ENCODE data around the gene BMAL1. TPM values are rescaled to one million over a fixed set of nuclear protein-coding genes. Genes with fewer than 3 reads are reported as not detected.

The BMAL1 gene
- total RNA-seq (11.2 and 13.1 TPM in 2 replicates), polyA plus RNA-seq (10.7 and 12.9 TPM in 2 replicates), polyA minus RNA-seq (ENCODE audit: low replicate concordance) (3.6 and 11.7 TPM in 2 replicates)
- polyA plus RNA-seq (2012) = 6.3 and 8.2 TPM in 2 replicates

DNA sequence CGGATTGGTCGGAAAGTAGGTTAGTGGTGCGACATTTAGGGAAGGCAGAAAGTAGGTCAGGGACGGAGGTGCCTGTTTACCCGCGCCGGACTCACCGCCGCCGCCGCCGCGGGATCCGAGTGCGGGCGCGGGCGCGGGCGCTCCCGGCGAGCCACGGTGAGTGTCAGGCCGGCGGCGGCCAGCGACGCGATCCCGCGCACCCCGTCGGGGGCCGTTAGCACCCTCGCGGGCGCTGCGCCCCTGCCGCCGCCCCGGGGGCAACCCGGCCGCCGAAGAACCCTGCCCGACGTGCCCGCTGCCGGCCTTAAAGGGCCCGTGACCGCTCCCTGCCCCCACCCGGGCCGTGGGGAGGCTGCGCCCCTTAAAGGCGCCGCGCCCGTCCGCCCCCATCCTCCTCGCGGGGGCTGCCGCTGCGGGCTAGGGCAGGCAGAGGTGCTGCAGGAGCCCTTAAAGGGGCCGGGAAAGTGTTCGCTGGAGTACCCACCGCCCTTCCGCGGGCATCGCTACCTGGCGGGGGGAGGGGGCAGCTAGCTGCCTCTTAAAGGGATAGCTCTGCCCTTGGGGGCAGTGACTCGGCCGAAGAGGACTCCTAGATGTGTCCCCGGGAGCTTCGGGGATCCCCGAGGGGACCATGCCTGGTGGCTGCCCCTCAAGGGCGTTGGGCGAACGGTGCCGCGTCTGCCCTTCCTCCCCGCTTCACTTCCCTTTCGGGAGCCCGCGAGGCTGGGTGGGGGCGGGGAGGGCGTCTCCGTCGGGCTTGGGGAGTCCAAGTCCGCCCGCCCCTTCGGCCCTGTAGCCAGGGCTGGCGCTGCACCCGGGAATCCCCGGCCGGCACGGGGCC, at the start of gene BMAL1:
BMAL1 (plus strand) TSS at position 23 of the 841 bp plus-strand sequence. CDS start 76,519 bp downstream, outside the sequence.
- Histone ChIP-seq H3K9ac (ENCODE audit: insufficient read depth, low read length) (peak within 1 kb of the TSS; percentile 73), H3K4me3 (replicated peaks in 1 of 4; ENCODE audit: control extremely low read depth in 1 of 4, insufficient read depth in 1 of 4, low read depth in 3 of 4, low read length in 4 of 4) (peak within 1 kb of the TSS; percentile 82 to 92 (median 90)), H3K27ac (ENCODE audit: insufficient read depth, low read length) (peak within 1 kb of the TSS; percentile 52), H3K79me2 (ENCODE audit: control insufficient read depth, insufficient read depth, low read length) (peaks cover 21% of the 10 kb centered on the region), H3K4me1 (ENCODE audit: control insufficient read depth, extremely low read depth, insufficient read depth, low read length) (peaks cover 2% of the 10 kb centered on the region), H3K9me3 (ENCODE audit: control insufficient read depth, insufficient read depth, low read depth, low read length) (no peaks in the 10 kb centered on the region), H3K27me3 (ENCODE audit: control insufficient read depth, insufficient read depth, low read length) (no peaks in the 10 kb centered on the region), H3K36me3 (ENCODE audit: control insufficient read depth, insufficient read depth, low read length) (no peaks in the 10 kb centered on the region), H2AFZ (ENCODE audit: low read length) (peak within 1 kb of the TSS; percentile 80), H3K4me2 (ENCODE audit: extremely low read depth, insufficient read depth, low read length) (peak within 1 kb of the TSS; percentile 99), H4K20me1 (ENCODE audit: control insufficient read depth, extremely low read depth, insufficient read depth, low read length) (no peaks in the 10 kb centered on the region)
- TF ChIP-seq, protein P1, sequence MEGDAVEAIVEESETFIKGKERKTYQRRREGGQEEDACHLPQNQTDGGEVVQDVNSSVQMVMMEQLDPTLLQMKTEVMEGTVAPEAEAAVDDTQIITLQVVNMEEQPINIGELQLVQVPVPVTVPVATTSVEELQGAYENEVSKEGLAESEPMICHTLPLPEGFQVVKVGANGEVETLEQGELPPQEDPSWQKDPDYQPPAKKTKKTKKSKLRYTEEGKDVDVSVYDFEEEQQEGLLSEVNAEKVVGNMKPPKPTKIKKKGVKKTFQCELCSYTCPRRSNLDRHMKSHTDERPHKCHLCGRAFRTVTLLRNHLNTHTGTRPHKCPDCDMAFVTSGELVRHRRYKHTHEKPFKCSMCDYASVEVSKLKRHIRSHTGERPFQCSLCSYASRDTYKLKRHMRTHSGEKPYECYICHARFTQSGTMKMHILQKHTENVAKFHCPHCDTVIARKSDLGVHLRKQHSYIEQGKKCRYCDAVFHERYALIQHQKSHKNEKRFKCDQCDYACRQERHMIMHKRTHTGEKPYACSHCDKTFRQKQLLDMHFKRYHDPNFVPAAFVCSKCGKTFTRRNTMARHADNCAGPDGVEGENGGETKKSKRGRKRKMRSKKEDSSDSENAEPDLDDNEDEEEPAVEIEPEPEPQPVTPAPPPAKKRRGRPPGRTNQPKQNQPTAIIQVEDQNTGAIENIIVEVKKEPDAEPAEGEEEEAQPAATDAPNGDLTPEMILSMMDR (conservative IDR thresholded peaks at IDR 0.05 in 1 of 2, IDR thresholded peaks at IDR 0.05 in 1 of 2; ENCODE audit: low read depth in 1 of 2, low read length in 2 of 2) = no peak
- TF ChIP-seq EZH2 (IDR thresholded peaks at IDR 0.05; ENCODE audit: low read length, missing control alignments) = no peak
- peak; percentile 8 to 31 for DNase-seq (ENCODE audit: low read depth in 2 of 2)

GRCh38 chr11:13228572-13228971, 49.0 kb upstream of the BMAL1 start:
- Histone ChIP-seq H3K4me1 (ENCODE audit: control insufficient read depth, extremely low read depth, insufficient read depth, low read length) (peaks cover 4% of the 10 kb centered on the region), H4K20me1 (ENCODE audit: control insufficient read depth, extremely low read depth, insufficient read depth, low read length) (no peaks in the 10 kb centered on the region), H3K9me3 (ENCODE audit: control insufficient read depth, insufficient read depth, low read depth, low read length) (no peaks in the 10 kb centered on the region), H2AFZ (ENCODE audit: low read length) (no peak overlapping the region), H3K79me2 (ENCODE audit: control insufficient read depth, insufficient read depth, low read length) (no peaks in the 10 kb centered on the region), H3K4me3 (replicated peaks in 1 of 4; ENCODE audit: control extremely low read depth in 1 of 4, insufficient read depth in 1 of 4, low read depth in 3 of 4, low read length in 4 of 4) (no peak overlapping the region), H3K36me3 (ENCODE audit: control insufficient read depth, insufficient read depth, low read length) (no peaks in the 10 kb centered on the region), H3K27ac (ENCODE audit: insufficient read depth, low read length) (no peak overlapping the region), H3K27me3 (ENCODE audit: control insufficient read depth, insufficient read depth, low read length) (no peaks in the 10 kb centered on the region), H3K4me2 (ENCODE audit: extremely low read depth, insufficient read depth, low read length) (no peak overlapping the region), H3K9ac (ENCODE audit: insufficient read depth, low read length) (no peak overlapping the region)
- DNase-seq (ENCODE audit: low read depth in 2 of 2) = no peak
- TF ChIP-seq, protein P1 (conservative IDR thresholded peaks at IDR 0.05 in 1 of 2, IDR thresholded peaks at IDR 0.05 in 1 of 2; ENCODE audit: low read depth in 1 of 2, low read length in 2 of 2) = no peak
- no peak for TF ChIP-seq EZH2 (IDR thresholded peaks at IDR 0.05; ENCODE audit: low read length, missing control alignments)

DNA sequence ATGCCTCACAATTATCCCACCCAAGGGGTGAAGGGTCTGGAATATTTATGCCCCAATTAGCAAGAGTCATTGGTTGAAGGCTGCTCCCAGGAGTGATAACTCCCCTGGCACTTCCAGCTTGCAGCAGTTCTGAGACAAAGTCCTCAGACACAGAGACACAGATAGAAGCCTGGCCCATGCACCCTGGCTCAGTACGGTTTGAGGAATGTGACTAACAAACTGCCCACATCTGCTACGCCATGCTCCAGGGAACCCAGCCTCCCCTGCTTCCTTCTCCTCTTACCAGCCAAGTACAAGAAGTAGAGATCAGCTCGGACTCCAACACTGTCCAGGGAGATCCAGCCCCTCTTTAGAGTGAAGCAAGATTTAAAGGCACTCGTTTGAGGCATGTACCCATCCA, 48.5 kb upstream of the BMAL1 start:
- H3K9ac ChIP-seq (ENCODE audit: insufficient read depth, low read length) = no peak overlapping the region
- no peaks in the 10 kb centered on the region for H3K27me3 ChIP-seq (ENCODE audit: control insufficient read depth, insufficient read depth, low read length)

More for the DNA sequence above, 48.5 kb upstream of the BMAL1 start:
- no peaks in the 10 kb centered on the region for H3K36me3 ChIP-seq (ENCODE audit: control insufficient read depth, insufficient read depth, low read length)
- no peaks in the 10 kb centered on the region for H3K9me3 ChIP-seq (ENCODE audit: control insufficient read depth, insufficient read depth, low read depth, low read length)
- peaks cover 4% of the 10 kb centered on the region for H3K4me1 ChIP-seq (ENCODE audit: control insufficient read depth, extremely low read depth, insufficient read depth, low read length)
- no peak for DNase-seq (ENCODE audit: low read depth in 2 of 2)
- H3K4me2 ChIP-seq (ENCODE audit: extremely low read depth, insufficient read depth, low read length) = no peak overlapping the region
- H3K79me2 ChIP-seq (ENCODE audit: control insufficient read depth, insufficient read depth, low read length) = no peaks in the 10 kb centered on the region
- H4K20me1 ChIP-seq (ENCODE audit: control insufficient read depth, extremely low read depth, insufficient read depth, low read length) = no peaks in the 10 kb centered on the region
- TF ChIP-seq, protein P1 (conservative IDR thresholded peaks at IDR 0.05 in 1 of 2, IDR thresholded peaks at IDR 0.05 in 1 of 2; ENCODE audit: low read depth in 1 of 2, low read length in 2 of 2) = no peak
- no peak for TF ChIP-seq EZH2 (IDR thresholded peaks at IDR 0.05; ENCODE audit: low read length, missing control alignments)
- H3K4me3 ChIP-seq (replicated peaks in 1 of 4; ENCODE audit: control extremely low read depth in 1 of 4, insufficient read depth in 1 of 4, low read depth in 3 of 4, low read length in 4 of 4) = no peak overlapping the region
- H3K27ac ChIP-seq (ENCODE audit: insufficient read depth, low read length) = no peak overlapping the region
- no peak overlapping the region for H2AFZ ChIP-seq (ENCODE audit: low read length)

Measured in fibroblast of lung (primary cell).